A549 treated with AZD9567 at 1 μM for 4 hours (cell line): ENCODE measurements around the gene VIL1. TPM values are rescaled to one million over a fixed set of nuclear protein-coding genes. Genes with fewer than 3 reads are reported as not detected.

Source experiments
- total RNA-seq: library from RNA; stranded (reverse); fragments of 200-300 nt; extraction: Qiagen RNA extraction; gene quantifications from 5 replicates; pipeline ENCODE4 v1.2.3, GENCODE V29; 2022; ENCODE audit not compliant: insufficient read depth

VIL1 gene
- 0.14 to 1.5 TPM (median 0.33 TPM) in 5 replicates for total RNA-seq

GRCh38 chr2:218418717-218419458 lies at the start of gene VIL1:
Gene VIL1, plus strand, starts transcription at chr2:218419123. Its CDS starts 4,656 bp downstream, at chr2:218423779.

GRCh38 chr2:218381916-218382366 lies 37.0 kb upstream of the VIL1 start, which contains the start of gene SLC11A1:
Gene SLC11A1, plus strand, starts transcription at chr2:218382273. Its CDS starts 96 bp downstream, at chr2:218382369.

DNA sequence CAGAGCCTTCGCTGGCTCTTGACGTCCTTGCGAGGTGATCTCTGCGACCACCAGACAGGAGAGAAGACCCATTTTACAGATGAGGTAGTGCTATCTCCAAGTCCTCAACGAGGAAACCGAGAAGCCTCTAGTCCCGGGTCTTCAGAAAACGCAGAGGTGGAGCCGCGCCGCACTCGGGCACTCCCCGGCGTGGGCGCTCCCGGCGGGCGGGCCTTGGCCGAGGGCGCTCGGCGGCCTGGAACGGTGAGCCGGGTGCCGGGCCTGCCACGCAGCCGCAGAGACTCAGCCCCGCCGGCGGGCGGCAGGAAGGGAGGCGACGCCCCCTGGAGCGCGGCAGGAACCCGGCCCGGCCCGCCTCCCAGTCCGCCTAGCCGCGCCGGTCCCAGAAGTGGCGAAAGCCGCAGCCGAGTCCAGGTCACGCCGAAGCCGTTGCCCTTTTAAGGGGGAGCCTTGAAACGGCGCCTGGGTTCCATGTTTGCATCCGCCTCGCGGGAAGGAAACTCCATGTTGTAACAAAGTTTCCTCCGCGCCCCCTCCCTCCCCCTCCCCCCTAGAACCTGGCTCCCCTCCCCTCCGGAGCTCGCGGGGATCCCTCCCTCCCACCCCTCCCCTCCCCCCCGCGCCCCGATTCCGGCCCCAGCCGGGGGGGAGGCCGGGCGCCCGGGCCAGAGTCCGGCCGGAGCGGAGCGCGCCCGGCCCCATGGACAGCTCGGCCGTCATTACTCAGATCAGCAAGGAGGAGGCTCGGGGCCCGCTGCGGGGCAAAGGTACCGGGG lies 19.3 kb upstream of the VIL1 start, which contains the start of gene CTDSP1:
TSS of gene CTDSP1 (plus strand) at position 478 of the 776 bp plus-strand sequence. CDS start at position 701, 223 bp downstream.

Other genes with a start within 250 kb of the VIL1 start
- gene ARPC2, start 201.9 kb upstream of the VIL1 start, total RNA-seq = 273 to 294 TPM (median 291 TPM) in 5 replicates
- gene GPBAR1, start 158.1 kb upstream of the VIL1 start, total RNA-seq = 0.19 to 0.29 TPM (median 0.22 TPM) in 4 of 5 replicates, not detected in the other
- 131 to 171 TPM (median 135 TPM) in 5 replicates for gene AAMP, start 149.0 kb upstream of the VIL1 start, total RNA-seq
- gene PNKD, start 148.6 kb upstream of the VIL1 start, total RNA-seq = 65.7 to 70.1 TPM (median 68.5 TPM) in 5 replicates
- 117 to 170 TPM (median 125 TPM) in 5 replicates for gene TMBIM1, start 126.6 kb upstream of the VIL1 start, total RNA-seq
- gene CATIP, start 62.3 kb upstream of the VIL1 start, total RNA-seq = 0.05 to 0.08 TPM (median 0.06 TPM) in 3 of 5 replicates, not detected in the others
- 0.14 to 0.34 TPM (median 0.22 TPM) in 4 of 5 replicates, not detected in the other for gene SLC11A1, start 36.9 kb upstream of the VIL1 start, total RNA-seq
- gene CTDSP1, start 19.3 kb upstream of the VIL1 start, total RNA-seq = 58.8 to 66.4 TPM (median 60.8 TPM) in 5 replicates
- 4.4 to 6.9 TPM (median 5.7 TPM) in 5 replicates for gene USP37, start 149.2 kb downstream of the VIL1 start, total RNA-seq
- gene CNOT9, start 149.7 kb downstream of the VIL1 start, total RNA-seq = 37.8 to 43.5 TPM (median 39.3 TPM) in 5 replicates
- gene PLCD4, start 188.8 kb downstream of the VIL1 start, total RNA-seq = 0.25 to 0.74 TPM (median 0.38 TPM) in 4 of 5 replicates, not detected in the other
- 11.6 to 17.4 TPM (median 17.0 TPM) in 5 replicates for gene ZNF142, start 240.5 kb downstream of the VIL1 start, total RNA-seq
- 39.0 to 52.4 TPM (median 49.0 TPM) in 5 replicates for gene BCS1L, start 240.6 kb downstream of the VIL1 start, total RNA-seq